Measurements from ENCODE around the gene PTPRO.

DNA sequence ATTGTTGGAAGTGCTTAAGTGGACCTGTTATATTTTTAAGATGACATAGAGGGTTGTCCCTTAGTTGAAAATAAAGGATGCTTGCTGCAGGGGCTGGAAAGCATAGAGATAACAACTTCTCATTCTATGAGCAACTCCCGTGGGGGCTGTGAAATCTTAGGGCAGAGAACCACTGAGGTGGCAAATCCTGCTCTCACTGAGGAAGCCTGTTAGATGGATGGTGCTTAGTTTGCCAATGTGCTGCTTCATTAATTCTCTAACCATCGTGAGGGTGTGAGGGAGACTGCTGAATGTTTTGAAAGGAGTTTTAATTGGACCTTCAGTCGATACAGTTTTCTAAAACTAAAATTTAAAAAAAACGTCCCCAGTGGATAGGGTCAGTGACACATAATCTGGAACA lies 46.5 kb downstream of the PTPRO start:
- no peak for TF ChIP-seq POLR2A (IDR thresholded peaks at IDR 0.05; ENCODE audit: low read depth, low read length)
- TF ChIP-seq TAF1 (IDR thresholded peaks at IDR 0.05; ENCODE audit: borderline replicate concordance, low read depth, low read length): no peak
- no peak for TF ChIP-seq POLR2AphosphoS5 (IDR thresholded peaks at IDR 0.05; ENCODE audit: low read depth, low read length)
